ENCODE results near the gene ODAD4.

DNA sequence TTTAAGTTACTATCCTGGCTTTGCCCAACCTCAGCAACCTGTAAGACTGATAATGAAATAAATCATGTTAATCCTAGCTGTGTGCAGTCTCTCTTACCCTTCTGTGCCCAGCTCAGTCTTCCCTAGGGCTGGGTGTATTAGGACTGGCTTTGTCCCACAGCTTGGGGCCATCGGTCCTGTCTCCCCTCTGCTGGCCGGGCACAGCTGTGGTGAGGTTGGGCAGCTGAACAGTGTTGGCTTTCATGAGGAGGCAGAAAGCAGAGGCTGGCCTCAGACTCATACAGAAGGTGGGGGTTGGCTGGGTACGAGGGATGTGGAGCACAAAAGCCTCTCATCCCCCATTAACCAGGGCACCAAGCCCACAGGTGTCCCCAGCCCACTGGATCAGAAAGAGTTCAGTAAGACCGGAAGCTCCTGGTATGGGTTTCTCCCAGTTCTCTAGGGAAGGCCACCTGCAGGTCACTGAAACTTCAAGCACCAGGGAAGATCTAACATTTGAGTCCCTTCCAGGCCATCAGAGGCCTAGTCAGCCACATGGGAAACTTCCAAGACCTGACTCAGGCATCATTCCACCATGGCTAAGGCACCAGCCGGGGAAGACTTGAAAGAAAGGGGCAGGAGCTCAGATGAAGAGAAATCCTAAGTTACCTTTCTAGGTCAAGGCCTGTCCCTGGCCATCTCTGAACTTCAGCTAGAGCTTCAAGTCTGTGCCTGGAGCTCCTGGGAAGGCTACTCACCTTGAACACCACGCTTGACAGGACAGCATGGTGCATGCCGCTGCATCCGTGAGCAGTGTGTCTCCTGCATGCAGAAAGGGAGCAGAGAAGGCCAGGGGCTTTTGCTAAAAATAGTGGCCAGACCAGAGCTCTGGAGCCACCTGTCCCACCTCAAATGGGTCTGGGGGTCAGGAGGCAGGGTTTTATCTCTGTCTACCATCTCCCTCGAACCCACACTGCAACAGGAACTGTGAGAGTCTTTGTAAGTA, 45.0 kb downstream of the ODAD4 start:
- no peak for TF ChIP-seq POLR2A (IDR thresholded peaks at IDR 0.05; ENCODE audit: low read length)
- TF ChIP-seq GATA1 (IDR thresholded peaks at IDR 0.05; ENCODE audit: low read depth, low read length), result no peak

Data from erythroblast (primary cell).